H9 (cell line): ENCODE data around the gene OR6Y1. TPM values are rescaled to one million over a fixed set of nuclear protein-coding genes. Genes with fewer than 3 reads are reported as not detected.

Source experiments
- DNase-seq: peaks from one replicate; pipeline ENCODE4 v3.0.0-alpha.2; 2017
- H2AFZ ChIP-seq: one replicate; pipeline ENCODE4 v1.6.1; 2013; ENCODE audit warnings: mild to moderate bottlenecking, low read length, control low read depth, moderate library complexity
- H2AK5ac ChIP-seq: 2 replicates; pipeline ENCODE4 v1.6.1; 2013; ENCODE audit warnings: low read length, control low read depth, mixed read lengths; ENCODE audit not compliant: insufficient read length
- H2BK120ac ChIP-seq: one replicate; pipeline ENCODE4 v1.6.1; 2013; ENCODE audit warnings: low read depth, mild to moderate bottlenecking, low read length, control low read depth, inconsistent platforms; ENCODE audit not compliant: poor library complexity, severe bottlenecking
- H2BK12ac ChIP-seq: 2 replicates; pipeline ENCODE4 v1.6.1; 2013; ENCODE audit warnings: low read length, control low read depth, mixed read lengths, low read depth; ENCODE audit not compliant: insufficient read length
- H2BK15ac ChIP-seq: 2 replicates; pipeline ENCODE4 v1.6.1; 2013; ENCODE audit warnings: low read depth, low read length, control low read depth
- H2BK20ac ChIP-seq: one replicate; pipeline ENCODE4 v1.6.1; 2013; ENCODE audit warnings: low read depth, mild to moderate bottlenecking, low read length, control low read depth, inconsistent platforms; ENCODE audit not compliant: poor library complexity, severe bottlenecking
- H2BK5ac ChIP-seq: 2 replicates; pipeline ENCODE4 v1.6.1; 2013; ENCODE audit warnings: low read length, control low read depth, mixed read lengths; ENCODE audit not compliant: insufficient read length
- H3K14ac ChIP-seq: 2 replicates; pipeline ENCODE4 v1.6.1; 2013; ENCODE audit warnings: low read length, control low read depth; ENCODE audit not compliant: insufficient read depth
- H3K18ac ChIP-seq: 2 replicates; pipeline ENCODE4 v1.6.1; 2013; ENCODE audit warnings: low read depth, mild to moderate bottlenecking, mixed read lengths, low read length, control low read depth; ENCODE audit not compliant: insufficient read length
- H3K23ac ChIP-seq: 2 replicates; pipeline ENCODE4 v1.6.1; 2013; ENCODE audit warnings: low read length, control low read depth, mixed read lengths, low read depth; ENCODE audit not compliant: insufficient read length
- H3K23me2 ChIP-seq: 2 replicates; pipeline ENCODE4 v1.6.1; 2013; ENCODE audit warnings: low read depth, mild to moderate bottlenecking, mixed read lengths, low read length, control low read depth; ENCODE audit not compliant: insufficient read length, poor library complexity, severe bottlenecking
- H3K27ac ChIP-seq: 2 replicates; pipeline ENCODE4 v1.5.1; 2013; ENCODE audit warnings: low read length, control low read depth, mixed read lengths, low read depth; ENCODE audit not compliant: insufficient read length
- H3K27me3 ChIP-seq: 2 replicates; pipeline ENCODE4 v1.6.1; 2013; ENCODE audit warnings: low read length, control low read depth, inconsistent platforms; ENCODE audit not compliant: insufficient read depth
- H3K4ac ChIP-seq: 2 replicates; pipeline ENCODE4 v1.6.1; 2013; ENCODE audit warnings: low read depth, mild to moderate bottlenecking, control low read depth, inconsistent platforms, low read length, moderate library complexity
- H3K4me1 ChIP-seq: 2 replicates; pipeline ENCODE4 v1.6.1; 2013; ENCODE audit warnings: low read length, control low read depth, inconsistent platforms; ENCODE audit not compliant: insufficient read depth
- H3K4me2 ChIP-seq: 2 replicates; pipeline ENCODE4 v1.6.1; 2013; ENCODE audit warnings: low read length, control low read depth, mixed read lengths; ENCODE audit not compliant: insufficient read length, insufficient read depth
- H3K56ac ChIP-seq: 2 replicates; pipeline ENCODE4 v1.6.1; 2013; ENCODE audit warnings: low read depth, mild to moderate bottlenecking, mixed read lengths, low read length, control low read depth; ENCODE audit not compliant: insufficient read length
- H3K79me1 ChIP-seq: 2 replicates; pipeline ENCODE4 v1.6.1; 2013; ENCODE audit warnings: low read depth, mild to moderate bottlenecking, moderate library complexity, low read length, control low read depth, inconsistent platforms; ENCODE audit not compliant: insufficient read depth, poor library complexity, severe bottlenecking
- H3K79me2 ChIP-seq: 2 replicates; pipeline ENCODE4 v1.6.1; 2013; ENCODE audit warnings: low read length, control low read depth, inconsistent platforms; ENCODE audit not compliant: insufficient read depth
- H3K9ac ChIP-seq: 2 replicates; pipeline ENCODE4 v1.6.1; 2013; ENCODE audit warnings: low read length, control low read depth, mixed read lengths; ENCODE audit not compliant: insufficient read length; ENCODE audit errors: extremely low read depth
- H3K9me3 ChIP-seq: one replicate; pipeline ENCODE4 v1.6.1; 2013; ENCODE audit warnings: low read depth, low read length, inconsistent platforms; ENCODE audit not compliant: control insufficient read depth
- H3T11ph ChIP-seq: one replicate; pipeline ENCODE4 v1.6.1; 2013; ENCODE audit warnings: mild to moderate bottlenecking, low read length, control low read depth, inconsistent platforms
- H4K20me1 ChIP-seq: one replicate; pipeline ENCODE4 v1.6.1; 2013; ENCODE audit not compliant: control insufficient read depth, insufficient read length, insufficient read depth
- H4K5ac ChIP-seq: 2 replicates; pipeline ENCODE4 v1.6.1; 2013; ENCODE audit warnings: low read depth, mild to moderate bottlenecking, mixed read lengths, low read length, control low read depth; ENCODE audit not compliant: insufficient read length
- H4K8ac ChIP-seq: replicated peaks from 2 replicates; pipeline ENCODE4 v1.6.1; 2013; ENCODE audit warnings: low read length, control low read depth, mixed read lengths, low read depth; ENCODE audit not compliant: insufficient read length
- H4K91ac ChIP-seq: 2 replicates; pipeline ENCODE4 v1.6.1; 2013; ENCODE audit warnings: low read depth, mild to moderate bottlenecking, moderate library complexity, mixed read lengths, low read length, control low read depth; ENCODE audit not compliant: insufficient read length
- H3K27ac Mint-ChIP-seq, 3 experiments: 2 replicates in 2 of 3; 3 replicates in 1 of 3; pipeline ENCODE4 v1.8.0; 2020 to 2021; ENCODE audit warnings: mixed read lengths in 3 of 3, mild to moderate bottlenecking in 1 of 3, moderate library complexity in 1 of 3
- H3K27me3 Mint-ChIP-seq: 2 replicates; pipeline ENCODE4 v1.8.0; 2021; ENCODE audit warnings: low read depth, mild to moderate bottlenecking, moderate library complexity, mixed read lengths
- H3K36me3 Mint-ChIP-seq, 3 experiments: 2 replicates in 2 of 3; 3 replicates in 1 of 3; pipeline ENCODE4 v1.8.0; 2020 to 2021; ENCODE audit warnings: low read depth in 3 of 3, mixed read lengths in 3 of 3; ENCODE audit not compliant: insufficient read depth in 1 of 3
- H3K4me1 Mint-ChIP-seq, 2 experiments: 2 replicates each; pipeline ENCODE4 v1.8.0; 2020; ENCODE audit warnings: mixed read lengths in 2 of 2
- H3K4me3 Mint-ChIP-seq, 2 experiments: 2 replicates in 1 of 2; 3 replicates in 1 of 2; pipeline ENCODE4 v1.8.0; 2020 to 2021; ENCODE audit warnings: mild to moderate bottlenecking in 2 of 2, mixed read lengths in 2 of 2, moderate library complexity in 1 of 2
- H3K9me3 Mint-ChIP-seq, 2 experiments: 2 replicates in 1 of 2; 3 replicates in 1 of 2; pipeline ENCODE4 v1.8.0; 2020; ENCODE audit warnings: mild to moderate bottlenecking in 2 of 2, mixed read lengths in 2 of 2, moderate library complexity in 1 of 2
- CTCF ChIP-seq: fragments of 200-600 bp; sonication (generic); conservative IDR thresholded peaks from 3 replicates; pipeline ENCODE4 v1.8.0; 2021; ENCODE audit warnings: antibody characterized with exemption, mild to moderate bottlenecking
- WGBS: extraction: QIAGEN DNeasy Blood & Tissue Kit; methylation state at CpG from one replicate; pipeline ENCODE4 v1.1.7; 2013; ENCODE audit warnings: missing lambda C conversion rate, low lambda C conversion rate, mixed read lengths; ENCODE audit not compliant: insufficient read length; ENCODE audit errors: extremely low coverage; 5-methylcytosine and 5-hydroxymethylcytosine counted together
- total RNA-seq: library from RNA; stranded (reverse); gene quantifications from 2 replicates; pipeline ENCODE4 v1.2.1, GENCODE V29; 2021

Gene OR6Y1
- total RNA-seq, 1 experiment from 2014 or later: not detected

- Mint-ChIP-seq H3K36me3 (peaks cover 0 to 2% (median 0%) of the 10 kb centered on the region in 3 experiments; a peak in 1 of 7 replicates), H3K27ac (no peak overlapping the region), H3K27me3 (no peaks in the 10 kb centered on the region), H3K4me1 (no peaks in the 10 kb centered on the region), H3K4me3 (no peak overlapping the region), H3K9me3 (no peaks in the 10 kb centered on the region)
- Histone ChIP-seq H3K4me2 (no peak overlapping the region), H3T11ph (no peak overlapping the region), H3K4ac (no peak overlapping the region), H4K20me1 (no peaks in the 10 kb centered on the region), H3K79me1 (no peaks in the 10 kb centered on the region), H2AFZ (no peak overlapping the region), H3K79me2 (no peaks in the 10 kb centered on the region), H3K23me2 (no peaks in the 10 kb centered on the region), H2BK12ac (no peak overlapping the region), H2BK20ac (no peak overlapping the region), H4K5ac (no peak overlapping the region), H3K23ac (no peak overlapping the region), H3K27me3 (no peaks in the 10 kb centered on the region), H2BK120ac (no peak overlapping the region), H2BK5ac (no peak overlapping the region), H3K27ac (no peak overlapping the region), H3K18ac (no peak overlapping the region), H4K91ac (no peak overlapping the region), H3K56ac (no peak overlapping the region), H3K4me1 (no peaks in the 10 kb centered on the region), H3K14ac (no peak overlapping the region), H3K9ac (no peak overlapping the region), H2BK15ac (no peak overlapping the region), H2AK5ac (no peak overlapping the region), H3K9me3 (no peaks in the 10 kb centered on the region), H4K8ac (no peak overlapping the region)
- no CpG with 5 or more reads among the region's 2 CpGs for WGBS
- peak; percentile 73 for TF ChIP-seq CTCF
- DNase-seq: no peak
Observed at GRCh38 chr1:158496374-158496773, 57.8 kb downstream of the OR6Y1 start.
